Measurements from ENCODE around the gene SEC14L2. TPM values are rescaled to one million over a fixed set of nuclear protein-coding genes. Genes with fewer than 3 reads are reported as not detected.

Gene SEC14L2
- total and polyA plus RNA-seq, 12 donors = 0.78 to 7.7 (median 4.2) TPM

DNA sequence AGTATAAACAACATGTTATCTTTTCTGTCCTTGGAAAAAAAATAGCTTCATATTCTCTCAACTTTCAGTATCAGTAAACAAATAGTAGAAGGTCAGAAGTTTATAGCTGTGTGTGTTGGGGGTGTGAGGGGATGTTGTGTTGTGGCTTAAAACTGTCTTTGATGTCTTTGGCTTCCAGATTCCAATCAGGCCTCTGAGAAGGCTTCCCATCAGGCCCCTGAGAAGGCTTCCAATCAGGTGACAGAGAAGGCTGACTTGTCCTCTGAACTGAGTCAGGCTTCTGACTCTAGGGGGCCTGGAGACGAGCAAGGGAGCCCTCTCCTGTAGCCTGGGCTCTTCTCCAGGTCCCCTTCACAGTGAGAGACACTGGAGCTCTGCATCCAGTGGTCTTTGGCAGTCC, 38.0 kb downstream of the SEC14L2 start:
- Histone ChIP-seq H3K4me1 (replicated peaks in 1 of 2) (no peaks in the 10 kb centered on the region), H3K27me3 (no peaks in the 10 kb centered on the region), H3K36me3 (replicated peaks in 1 of 2) (no peaks in the 10 kb centered on the region), H3K9me3 (replicated peaks in 1 of 3) (no peaks in the 10 kb centered on the region), H3K4me3 (no peak overlapping the region), H3K27ac (peak overlapping the region in 2 of 5 donors; percentile 38 to 68)
- TF ChIP-seq, protein P1, sequence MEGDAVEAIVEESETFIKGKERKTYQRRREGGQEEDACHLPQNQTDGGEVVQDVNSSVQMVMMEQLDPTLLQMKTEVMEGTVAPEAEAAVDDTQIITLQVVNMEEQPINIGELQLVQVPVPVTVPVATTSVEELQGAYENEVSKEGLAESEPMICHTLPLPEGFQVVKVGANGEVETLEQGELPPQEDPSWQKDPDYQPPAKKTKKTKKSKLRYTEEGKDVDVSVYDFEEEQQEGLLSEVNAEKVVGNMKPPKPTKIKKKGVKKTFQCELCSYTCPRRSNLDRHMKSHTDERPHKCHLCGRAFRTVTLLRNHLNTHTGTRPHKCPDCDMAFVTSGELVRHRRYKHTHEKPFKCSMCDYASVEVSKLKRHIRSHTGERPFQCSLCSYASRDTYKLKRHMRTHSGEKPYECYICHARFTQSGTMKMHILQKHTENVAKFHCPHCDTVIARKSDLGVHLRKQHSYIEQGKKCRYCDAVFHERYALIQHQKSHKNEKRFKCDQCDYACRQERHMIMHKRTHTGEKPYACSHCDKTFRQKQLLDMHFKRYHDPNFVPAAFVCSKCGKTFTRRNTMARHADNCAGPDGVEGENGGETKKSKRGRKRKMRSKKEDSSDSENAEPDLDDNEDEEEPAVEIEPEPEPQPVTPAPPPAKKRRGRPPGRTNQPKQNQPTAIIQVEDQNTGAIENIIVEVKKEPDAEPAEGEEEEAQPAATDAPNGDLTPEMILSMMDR (IDR thresholded peaks at IDR 0.05) = no peak
- TF ChIP-seq POLR2A (IDR thresholded peaks at IDR 0.05) = no peak
- no peak for DNase-seq
- intact Hi-C loops (cut with DNase I) = no loop called here
- WGBS, 4 donors = 55 to 71% (median 63%) methylated on average over 1 of the region's 1 CpG

DNA sequence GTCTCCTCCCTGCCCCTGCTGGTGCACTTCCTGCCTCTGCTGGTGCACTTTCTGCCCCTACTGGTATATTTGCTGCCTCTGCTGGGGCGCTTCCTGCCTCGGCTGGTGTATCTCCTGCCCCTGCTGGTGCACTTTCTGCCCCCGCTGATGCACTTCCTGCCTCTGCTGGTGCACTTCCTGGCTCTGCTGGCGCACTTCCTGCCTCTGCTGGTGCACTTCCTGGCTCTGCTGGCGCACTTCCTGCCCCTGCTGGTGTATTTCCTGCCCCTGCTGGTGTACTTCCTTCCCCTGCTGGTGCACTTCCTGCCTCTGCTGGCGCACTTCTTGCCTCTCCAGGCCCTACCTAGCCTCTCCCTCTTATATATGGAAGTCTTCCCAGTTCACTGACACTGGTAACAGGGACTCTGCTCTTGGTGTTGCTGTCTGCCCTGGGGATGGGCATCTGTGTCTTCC, 38.9 kb downstream of the SEC14L2 start:
- 80 to 87% (median 85%) methylated on average over 6 of the region's 6 CpGs for WGBS, 4 donors
- TF ChIP-seq POLR2A (IDR thresholded peaks at IDR 0.05) = no peak
- TF ChIP-seq, protein P1 (IDR thresholded peaks at IDR 0.05) = no peak
- Histone ChIP-seq H3K4me1 (replicated peaks in 1 of 2) (no peaks in the 10 kb centered on the region), H3K36me3 (replicated peaks in 1 of 2) (no peaks in the 10 kb centered on the region), H3K4me3 (no peak overlapping the region), H3K9me3 (replicated peaks in 1 of 3) (no peaks in the 10 kb centered on the region), H3K27ac (peak overlapping the region in 2 of 5 donors; percentile 49 to 68), H3K27me3 (no peaks in the 10 kb centered on the region)
- intact Hi-C loops (cut with DNase I) = no loop called here
- peak in 3 of 7 donors; percentile 34 to 65 (median 43) for DNase-seq

DNA sequence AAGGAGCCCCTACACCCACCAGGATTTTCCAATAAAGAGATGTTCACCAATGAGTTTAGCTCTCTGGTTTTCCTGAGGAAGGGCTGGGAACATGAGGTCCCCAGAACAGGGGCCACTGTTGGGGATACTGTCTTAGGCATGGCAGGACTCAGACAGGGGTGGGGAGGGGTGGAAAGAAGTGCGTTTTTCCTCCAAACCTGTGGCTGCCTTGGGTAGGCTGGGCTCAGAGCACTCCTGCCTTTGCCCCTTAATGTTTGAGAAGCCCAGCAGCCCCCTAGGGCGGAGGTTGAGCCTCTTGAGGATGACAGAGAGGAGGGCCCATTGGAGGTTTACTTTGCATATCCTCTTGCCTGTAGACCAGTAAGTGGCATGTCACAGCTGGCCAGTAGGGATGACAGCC, 39.4 kb downstream of the SEC14L2 start:
- Histone ChIP-seq H3K27me3 (no peaks in the 10 kb centered on the region), H3K9me3 (replicated peaks in 1 of 3) (no peaks in the 10 kb centered on the region), H3K4me3 (no peak overlapping the region), H3K4me1 (replicated peaks in 1 of 2) (no peaks in the 10 kb centered on the region), H3K27ac (peak overlapping the region in 2 of 5 donors; percentile 49 to 61), H3K36me3 (replicated peaks in 1 of 2) (no peaks in the 10 kb centered on the region)
- TF ChIP-seq, protein P1 (IDR thresholded peaks at IDR 0.05) = no peak
- no peak for TF ChIP-seq POLR2A (IDR thresholded peaks at IDR 0.05)
- DNase-seq = no peak
- WGBS, 4 donors = 81 to 85% (median 81%) methylated on average over 2 of the region's 2 CpGs; no CpG with 5 or more reads in 1 of the 4 donors
- intact Hi-C loops (cut with DNase I) = no loop called here

DNA sequence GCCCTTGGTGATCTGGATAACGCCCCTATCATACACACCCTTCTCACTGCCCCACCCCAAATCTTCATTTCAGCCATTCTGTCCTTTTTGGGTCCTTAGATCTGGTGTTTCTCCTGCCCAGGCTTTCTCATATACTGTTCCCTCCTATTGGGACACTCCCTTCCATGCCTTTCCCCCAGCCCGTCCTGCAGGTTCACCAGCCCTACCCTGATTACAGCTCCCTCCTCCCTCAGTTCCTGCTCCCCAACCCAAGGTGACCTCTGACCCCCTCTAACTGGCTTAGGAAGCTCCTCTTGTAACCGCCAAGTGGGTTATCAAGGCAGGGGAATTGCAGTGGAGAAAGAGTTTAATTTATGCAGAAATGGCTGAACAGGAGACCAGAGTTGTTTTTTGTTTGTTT, 41.7 kb downstream of the SEC14L2 start:
- intact Hi-C loops (cut with DNase I) = no loop called here
- TF ChIP-seq, protein P1 (IDR thresholded peaks at IDR 0.05) = no peak
- TF ChIP-seq POLR2A (IDR thresholded peaks at IDR 0.05) = no peak
- Histone ChIP-seq H3K27ac (no peak overlapping the region), H3K36me3 (replicated peaks in 1 of 2) (no peaks in the 10 kb centered on the region), H3K9me3 (replicated peaks in 1 of 3) (no peaks in the 10 kb centered on the region), H3K4me1 (replicated peaks in 1 of 2) (no peaks in the 10 kb centered on the region), H3K4me3 (no peak overlapping the region), H3K27me3 (no peaks in the 10 kb centered on the region)
- no peak for DNase-seq
- WGBS, 4 donors = 77 to 82% (median 78%) methylated on average over 3 of the region's 3 CpGs

Measured in adrenal gland (tissue), 12 donors.